HG03135 (cell line): Measurements from ENCODE around the gene AGPAT4.
"Not testable (repeated sequence)": the region's sequence is repeated elsewhere in the genome, so short reads cannot be mapped to it uniquely, and the experiment has no call there.

Source experiments
- ATAC-seq: cut with Tn5 transposase; IDR thresholded peaks from one replicate; pipeline ENCODE4 v1.9.1; 2021; ENCODE audit warnings: mild to moderate bottlenecking, moderate library complexity; ENCODE audit not compliant: unreplicated experiment

The AGPAT4 gene

GRCh38 chr6:161210857-161211256 is 63.0 kb downstream of the AGPAT4 start:
- ATAC-seq = no peak

GRCh38 chr6:161207200-161207599 is 66.7 kb downstream of the AGPAT4 start:
- ATAC-seq = no peak

GRCh38 chr6:161204866-161205557 is 68.8 kb downstream of the AGPAT4 start:
- ATAC-seq = no peak

GRCh38 chr6:161200610-161201370 is 73.1 kb downstream of the AGPAT4 start:
- ATAC-seq = no peak

- no peak for ATAC-seq
Measured at GRCh38 chr6:161199850-161200249, 74.0 kb downstream of the AGPAT4 start.

- no peak for ATAC-seq
Measured at GRCh38 chr6:161198783-161199460, 74.9 kb downstream of the AGPAT4 start.

GRCh38 chr6:161198176-161198575 is 75.7 kb downstream of the AGPAT4 start:
- ATAC-seq = no peak

GRCh38 chr6:161195386-161195785 is 78.5 kb downstream of the AGPAT4 start:
- no peak for ATAC-seq

GRCh38 chr6:161194374-161194773 is 79.5 kb downstream of the AGPAT4 start:
- ATAC-seq = no peak

GRCh38 chr6:161192636-161193411 is 81.0 kb downstream of the AGPAT4 start:
- no peak for ATAC-seq

GRCh38 chr6:161191671-161192070 is 82.2 kb downstream of the AGPAT4 start:
- no peak for ATAC-seq

- ATAC-seq = no peak
Measured at GRCh38 chr6:161191007-161191406, 82.9 kb downstream of the AGPAT4 start.

GRCh38 chr6:161189891-161190290 is 84.0 kb downstream of the AGPAT4 start:
- ATAC-seq = no peak

- no peak for ATAC-seq
Measured at GRCh38 chr6:161188547-161189465, 85.1 kb downstream of the AGPAT4 start.

GRCh38 chr6:161186173-161186769 is 87.6 kb downstream of the AGPAT4 start:
- ATAC-seq = no peak

GRCh38 chr6:161181121-161181520 is 92.7 kb downstream of the AGPAT4 start:
- no peak for ATAC-seq

GRCh38 chr6:161178155-161178554 is 95.7 kb downstream of the AGPAT4 start:
- not testable (repeated sequence) for ATAC-seq

GRCh38 chr6:161176428-161176827 is 97.4 kb downstream of the AGPAT4 start:
- not testable (repeated sequence) for ATAC-seq

GRCh38 chr6:161172769-161173168 is 101.1 kb downstream of the AGPAT4 start:
- not testable (repeated sequence) for ATAC-seq

- ATAC-seq = no peak
Measured at GRCh38 chr6:161171207-161171606, 102.7 kb downstream of the AGPAT4 start.
